Endothelial cell of umbilical vein (primary cell): Measurements from ENCODE around the gene AMOT.

Source experiments
- CTCF ChIP-seq, 2 donors: IDR thresholded peaks; 1 replicate in 1 of 2; 2 replicates in 1 of 2; pipeline ENCODE4 v1.5.1; 2011; ENCODE audit warnings: low read length in 2 of 2, mild to moderate bottlenecking in 2 of 2, moderate library complexity in 2 of 2, control low read depth in 1 of 2, inconsistent platforms in 1 of 2, low read depth in 1 of 2; ENCODE audit not compliant: insufficient read depth in 1 of 2; ENCODE audit errors: extremely low read depth in 1 of 2
- EZH2 ChIP-seq: IDR thresholded peaks from 2 replicates; pipeline ENCODE4 v1.6.1; 2012; ENCODE audit warnings: borderline replicate concordance, low read depth, mild to moderate bottlenecking, moderate library complexity, low read length, inconsistent platforms; ENCODE audit not compliant: severe bottlenecking
- POLR2A ChIP-seq: IDR thresholded peaks from 2 replicates; pipeline ENCODE4 v1.6.1; 2012; ENCODE audit warnings: low read depth, mild to moderate bottlenecking, control low read depth, low read length
- POLR2AphosphoS5 ChIP-seq: IDR thresholded peaks from 2 replicates; pipeline ENCODE4 v1.6.1; 2012; ENCODE audit warnings: low read depth, mild to moderate bottlenecking, control low read depth, low read length, moderate library complexity; ENCODE audit not compliant: insufficient read depth

- TF ChIP-seq POLR2A (no peak), CTCF (IDR thresholded peaks at IDR 0.05; ENCODE audit: extremely low read depth in 1 of 2, insufficient read depth in 1 of 2, low read depth in 1 of 2, low read length in 2 of 2) (no peak), POLR2AphosphoS5 (no peak), EZH2 (no peak)
These were observed 10.1 kb downstream of the AMOT start for GRCh38 chrX:112830540-112830939.
